GM13977 (cell line): ENCODE data around the gene ENDOU.

Source experiments
- DNase-seq: peaks from one replicate; pipeline ENCODE4 v3.0.0; 2012; ENCODE audit warnings: low spot score
- in situ Hi-C: fragments of 300-500 bp; cut with MboI; formaldehyde crosslinking; loops from one replicate; pipeline ENCODE4 v1.12.0; 2022; ENCODE audit warnings: low sequenced_read_pairs, low pct_unique_long_range_greater_than_20kb, mixed read lengths, inconsistent platforms; ENCODE audit not compliant: unreplicated experiment
- TF ChIP-seq, protein P1 (sequence below): IDR thresholded peaks from 2 replicates; pipeline ENCODE4 v1.5.1; 2012; ENCODE audit warnings: mild to moderate bottlenecking, control low read depth; ENCODE audit not compliant: insufficient read depth; ENCODE audit errors: extremely low read depth, missing control alignments

The ENDOU gene

DNA sequence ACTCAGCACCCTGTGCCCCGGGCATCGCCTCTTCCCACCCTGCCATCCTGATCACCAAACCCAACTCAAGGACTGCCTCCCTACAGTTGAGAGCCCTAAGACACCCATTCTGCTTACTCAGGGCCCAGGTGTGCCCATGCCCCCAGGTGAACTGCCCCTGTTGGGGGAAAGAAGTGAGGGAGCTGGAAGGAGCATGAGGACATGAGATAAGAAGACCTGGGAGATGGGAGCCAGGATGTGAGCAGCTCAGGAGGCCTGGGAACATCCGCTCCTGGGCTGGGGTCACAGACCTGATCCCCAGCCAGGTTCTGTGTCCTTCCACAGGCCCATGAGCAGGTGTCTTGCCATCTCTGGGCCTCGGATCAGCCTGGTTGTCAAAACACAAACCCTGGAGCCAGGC, 26.8 kb upstream of the ENDOU start:
- TF ChIP-seq, protein P1, sequence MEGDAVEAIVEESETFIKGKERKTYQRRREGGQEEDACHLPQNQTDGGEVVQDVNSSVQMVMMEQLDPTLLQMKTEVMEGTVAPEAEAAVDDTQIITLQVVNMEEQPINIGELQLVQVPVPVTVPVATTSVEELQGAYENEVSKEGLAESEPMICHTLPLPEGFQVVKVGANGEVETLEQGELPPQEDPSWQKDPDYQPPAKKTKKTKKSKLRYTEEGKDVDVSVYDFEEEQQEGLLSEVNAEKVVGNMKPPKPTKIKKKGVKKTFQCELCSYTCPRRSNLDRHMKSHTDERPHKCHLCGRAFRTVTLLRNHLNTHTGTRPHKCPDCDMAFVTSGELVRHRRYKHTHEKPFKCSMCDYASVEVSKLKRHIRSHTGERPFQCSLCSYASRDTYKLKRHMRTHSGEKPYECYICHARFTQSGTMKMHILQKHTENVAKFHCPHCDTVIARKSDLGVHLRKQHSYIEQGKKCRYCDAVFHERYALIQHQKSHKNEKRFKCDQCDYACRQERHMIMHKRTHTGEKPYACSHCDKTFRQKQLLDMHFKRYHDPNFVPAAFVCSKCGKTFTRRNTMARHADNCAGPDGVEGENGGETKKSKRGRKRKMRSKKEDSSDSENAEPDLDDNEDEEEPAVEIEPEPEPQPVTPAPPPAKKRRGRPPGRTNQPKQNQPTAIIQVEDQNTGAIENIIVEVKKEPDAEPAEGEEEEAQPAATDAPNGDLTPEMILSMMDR = no peak
- no peak for DNase-seq

DNA sequence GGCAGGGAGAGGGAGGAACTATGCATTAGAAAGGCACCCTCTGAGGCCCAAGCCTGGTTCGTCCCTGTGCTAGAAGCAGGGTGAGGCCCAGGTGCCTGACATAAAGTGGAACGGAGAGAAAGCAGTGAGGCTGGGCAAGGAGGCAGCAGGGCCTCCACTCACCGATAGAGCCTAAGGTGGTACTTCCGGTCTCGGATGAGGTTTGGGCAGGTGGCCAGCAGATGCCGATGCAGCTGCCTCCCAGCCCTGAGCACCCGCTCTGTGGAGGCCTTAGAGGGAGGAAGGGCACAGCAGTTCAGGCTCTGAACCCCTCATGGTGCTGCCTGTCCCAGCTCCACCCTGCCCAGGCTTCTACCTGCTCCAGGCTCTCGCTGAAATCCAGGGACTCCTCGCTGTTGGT, 26.3 kb upstream of the ENDOU start:
- TF ChIP-seq, protein P1 = no peak
- in situ Hi-C loops = no loop called here

More for the DNA sequence above, 26.8 kb upstream of the ENDOU start:
- in situ Hi-C loops = no loop called here

DNA sequence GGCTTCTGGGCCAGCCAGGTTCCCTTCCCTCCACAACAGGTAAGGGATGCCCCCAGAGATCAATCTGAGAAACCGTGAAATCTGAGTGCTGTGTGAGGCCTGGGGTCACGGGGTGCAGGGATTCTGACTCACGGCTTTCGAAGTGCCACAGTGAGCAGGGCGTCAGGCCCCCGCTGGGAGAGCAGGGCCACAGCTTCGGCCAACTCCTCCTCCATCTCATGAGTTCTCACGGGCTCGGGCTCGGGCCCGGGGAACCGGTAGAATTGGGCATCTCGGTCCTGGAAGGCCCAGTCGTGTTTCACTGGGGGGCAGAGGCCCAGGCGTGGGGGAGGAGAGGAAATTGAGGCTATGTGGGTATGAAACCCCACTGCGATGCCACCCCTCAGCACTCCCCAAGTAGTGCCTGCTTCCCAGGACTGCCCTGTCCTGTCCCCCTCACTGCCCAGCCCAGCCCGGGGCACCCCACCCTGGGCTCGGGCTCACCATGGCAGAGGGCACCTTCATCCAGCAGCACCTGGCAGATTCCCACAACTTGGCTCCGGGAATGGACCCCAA, 25.7 kb upstream of the ENDOU start:
- TF ChIP-seq, protein P1 = no peak
- no peak for DNase-seq
- in situ Hi-C loops = no loop called here

More for the DNA sequence above, 26.3 kb upstream of the ENDOU start:
- no peak for DNase-seq

DNA sequence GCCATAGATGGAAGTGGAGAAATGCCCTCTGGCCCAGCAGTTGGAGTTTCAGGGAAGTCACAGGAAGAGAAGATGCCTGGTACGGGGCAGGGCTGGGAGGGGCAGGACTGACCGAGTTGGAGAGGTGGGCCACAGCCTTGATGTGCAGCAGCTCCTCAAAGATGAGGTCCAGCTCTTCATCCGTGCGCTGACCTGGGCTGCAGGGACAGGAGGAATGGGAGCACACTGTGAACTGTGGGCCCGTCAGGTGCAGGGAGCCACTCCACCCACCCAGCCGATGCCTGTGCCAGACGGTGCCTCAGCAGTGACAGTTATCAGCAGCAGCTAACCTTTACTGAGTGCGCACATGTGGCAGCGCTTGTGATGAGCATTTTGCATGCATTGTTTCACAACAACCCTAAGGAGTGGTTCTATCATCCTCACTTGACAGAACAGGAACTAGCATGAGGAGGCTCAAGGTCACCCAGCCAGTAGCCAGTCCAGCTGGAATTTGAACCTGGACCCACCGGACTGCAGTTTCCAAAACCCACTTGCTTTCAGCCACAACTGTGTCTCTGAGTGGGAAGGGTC, 25.0 kb upstream of the ENDOU start:
- in situ Hi-C loops = no loop called here
- no peak for DNase-seq
- TF ChIP-seq, protein P1 = no peak

DNA sequence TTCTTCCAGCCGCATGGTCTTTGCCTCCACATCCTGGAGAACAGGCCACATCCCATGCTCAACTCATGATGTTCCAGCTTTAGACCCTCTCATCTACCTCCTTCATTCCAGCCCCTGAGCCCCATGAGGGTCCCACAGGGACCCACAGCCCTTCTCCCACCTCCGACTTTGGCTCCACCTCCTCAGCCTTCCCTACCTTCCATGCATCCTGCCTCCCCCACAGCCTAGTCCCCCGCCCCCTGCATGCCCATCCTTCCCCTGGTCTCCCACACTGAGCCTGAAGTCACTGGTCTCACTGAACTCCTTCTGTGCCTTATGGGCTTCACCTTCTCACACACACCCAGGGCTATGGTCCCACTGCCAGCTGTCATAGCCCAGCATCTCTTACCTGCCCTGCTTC, 23.6 kb upstream of the ENDOU start:
- DNase-seq = no peak
- TF ChIP-seq, protein P1 = no peak
- in situ Hi-C loops = loop anchor here (25.0 kb wide), 1 partner anchor 413 kb away; the partner anchor contains the start of gene ASB8

DNA sequence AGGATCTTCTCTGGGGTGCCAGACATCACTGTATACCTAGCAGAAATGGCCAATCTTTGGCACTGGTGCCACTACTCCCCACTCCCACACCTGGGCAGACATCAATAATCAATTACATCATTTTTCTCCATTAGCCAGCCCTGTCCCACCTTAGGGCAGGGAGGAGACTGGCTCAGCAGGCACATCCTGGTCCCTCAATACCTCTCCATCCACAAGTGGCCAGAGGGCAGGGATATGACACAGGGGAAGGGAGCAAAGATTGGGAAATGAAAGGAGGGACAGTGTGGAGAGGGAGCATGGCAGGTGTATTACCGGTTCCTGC, 23.2 kb upstream of the ENDOU start:
- in situ Hi-C loops = loop anchor here (25.0 kb wide), 1 partner anchor 414 kb away; the partner anchor contains the start of gene ASB8
- TF ChIP-seq, protein P1 = no peak
- DNase-seq = no peak
